HepG2 (cell line): Measurements from ENCODE around the gene CNTN4. TPM values are rescaled to one million over a fixed set of nuclear protein-coding genes. Genes with fewer than 3 reads are reported as not detected.
A peak's percentile ranks its signal among the peaks of the same experiment; 100 is the strongest.

Experiments used
- ATAC-seq: fragments of 200-7000 bp; cut with Tn5 transposase; 3 replicates; pipeline ENCODE4 v1.9.1; 2020; ENCODE audit warnings: mild to moderate bottlenecking, moderate library complexity
- BruUV-seq: library from RNA; stranded (reverse); fragments of 400-500 nt; replicated peaks from 2 replicates; lab custom pipeline; 2021; lab: Mats Ljungman, UMichigan
- CTCF ChIA-PET: fragments of 300-600 bp; formaldehyde crosslinking; extraction: SDS; loops from one replicate; lab custom pipeline; 2021; ENCODE audit warnings: low total read pairs, inconsistent platforms, low intra/inter-chr PET ratio; lab: Yijun Ruan, JAX
- POLR2A ChIA-PET: fragments of 350-600 bp; sonication (Branson Sonifier 250); formaldehyde crosslinking; loops from one replicate; lab custom pipeline; 2020; ENCODE audit warnings: antibody characterized with exemption, inconsistent platforms; lab: Yijun Ruan, JAX
- DNase-seq: peaks from one replicate; pipeline ENCODE4 v3.0.0-alpha.2; 2015; ENCODE audit warnings: low spot score
- FAIRE-seq: peaks from 3 replicates; lab custom pipeline; 2011; peaks lifted over from hg19 to GRCh38; lab: Jason Lieb, UNC
- H2AFZ ChIP-seq: one replicate; pipeline ENCODE4 v1.6.1; 2011; ENCODE audit warnings: low read length, inconsistent platforms
- H3K27ac ChIP-seq: fragments of 300-600 bp; 3 replicates; pipeline ENCODE4 v1.8.0; 2011; ENCODE audit warnings: mixed run types, mild to moderate bottlenecking, mixed read lengths, low read length, inconsistent platforms; ENCODE audit not compliant: insufficient read depth; ENCODE audit errors: extremely low read length
- H3K27me3 ChIP-seq, 2 experiments: fragments of 200-600 bp in 1 of 2; 2 replicates in 1 of 2; 3 replicates in 1 of 2; pipeline versions ENCODE4 v1.6.0 to v1.8.0; 2011; ENCODE audit warnings: low read length in 2 of 2, mild to moderate bottlenecking in 2 of 2, moderate library complexity in 2 of 2, inconsistent platforms in 1 of 2; ENCODE audit not compliant: insufficient read depth in 2 of 2, control insufficient read depth in 1 of 2
- H3K36me3 ChIP-seq, 2 experiments: fragments of 200-600 bp in 1 of 2; replicated peaks in 1 of 2; 2 replicates in 1 of 2; 3 replicates in 1 of 2; pipeline versions ENCODE4 v1.5.1 to v1.8.0; 2011; ENCODE audit warnings: low read length in 2 of 2, inconsistent platforms in 1 of 2; ENCODE audit not compliant: insufficient read depth in 2 of 2, control insufficient read depth in 1 of 2
- H3K4me1 ChIP-seq: 2 replicates; pipeline ENCODE4 v1.5.1; 2012; ENCODE audit warnings: low read length, inconsistent platforms; ENCODE audit not compliant: insufficient read depth
- H3K4me2 ChIP-seq: 2 replicates; pipeline ENCODE4 v1.6.0; 2011; ENCODE audit warnings: low read depth, low read length, inconsistent platforms
- H3K4me3 ChIP-seq, 3 experiments: fragments of 200-600 bp in 1 of 3; sonication (generic), shearing (Covaris generic) in 1 of 3; replicated peaks in 1 of 3; 2 replicates each; pipeline ENCODE4 v1.5.1; 2011 to 2016; ENCODE audit warnings: low read length in 3 of 3, inconsistent platforms in 2 of 3, low read depth in 2 of 3, mild to moderate bottlenecking in 2 of 3, control low read depth in 1 of 3, mixed read lengths in 1 of 3; ENCODE audit not compliant: insufficient read depth in 1 of 3
- H3K79me2 ChIP-seq: one replicate; pipeline ENCODE4 v1.6.1; 2011; ENCODE audit warnings: low read length, inconsistent platforms; ENCODE audit not compliant: insufficient read depth
- H3K9ac ChIP-seq: 2 replicates; pipeline ENCODE4 v1.6.0; 2011; ENCODE audit warnings: mild to moderate bottlenecking, low read depth, low read length, inconsistent platforms; ENCODE audit not compliant: insufficient read depth
- H3K9me3 ChIP-seq: 2 replicates; pipeline ENCODE4 v1.5.1; 2012; ENCODE audit warnings: mild to moderate bottlenecking, low read length
- H4K20me1 ChIP-seq: 2 replicates; pipeline ENCODE4 v1.6.0; 2011; ENCODE audit warnings: inconsistent platforms, mild to moderate bottlenecking, low read length, moderate library complexity; ENCODE audit not compliant: insufficient read depth
- CENPBD1 ChIP-seq: sonication (generic); formaldehyde crosslinking; IDR thresholded peaks from 2 replicates; pipeline ENCODE4 v1.8.0; 2022; ENCODE audit warnings: missing genetic modification reagents, low read depth, mild to moderate bottlenecking, borderline replicate concordance
- EHMT2 ChIP-seq: fragments of 200-600 bp; sonication (generic); IDR thresholded peaks from 2 replicates; pipeline ENCODE4 v1.7.0; 2017; ENCODE audit warnings: antibody characterized with exemption, low read depth, low read length, borderline replicate concordance
- MAZ ChIP-seq, 2 experiments: sonication (generic) in 1 of 2; formaldehyde crosslinking in 1 of 2; IDR thresholded peaks; 2 replicates each; pipeline versions ENCODE4 v1.5.0 to v1.6.1; 2012 to 2020; ENCODE audit warnings: low read depth in 2 of 2, mild to moderate bottlenecking in 2 of 2, borderline replicate concordance in 1 of 2, improper control_type of control experiment in 1 of 2, low read length in 1 of 2, missing genetic modification reagents in 1 of 2, moderate library complexity in 1 of 2
- MIER2 ChIP-seq: IDR thresholded peaks from 2 replicates; pipeline ENCODE4 v1.6.1; 2016; ENCODE audit warnings: missing biosample characterization, missing genetic modification reagents
- REST ChIP-seq, 2 experiments: IDR thresholded peaks; 2 replicates each; pipeline ENCODE4 v1.6.1; 2011 to 2012; ENCODE audit warnings: low read length in 2 of 2, borderline replicate concordance in 1 of 2, low read depth in 1 of 2, mild to moderate bottlenecking in 1 of 2, moderate library complexity in 1 of 2
- STAT6 ChIP-seq: sonication (generic); formaldehyde crosslinking; IDR thresholded peaks from 2 replicates; pipeline ENCODE4 v1.4.0; 2020; ENCODE audit warnings: missing genetic modification reagents, mild to moderate bottlenecking, borderline replicate concordance
- ZFP82 ChIP-seq: sonication (generic); formaldehyde crosslinking; IDR thresholded peaks from 2 replicates; pipeline ENCODE4 v1.5.1; 2020; ENCODE audit warnings: mild to moderate bottlenecking, missing genetic modification reagents, borderline replicate concordance
- ZNF629 ChIP-seq: sonication (generic); formaldehyde crosslinking; conservative IDR thresholded peaks from 2 replicates; pipeline ENCODE4 v1.5.0; 2020; ENCODE audit warnings: missing genetic modification reagents
- ZNF660 ChIP-seq: sonication (generic); formaldehyde crosslinking; IDR thresholded peaks from 2 replicates; pipeline ENCODE4 v1.5.1; 2020; ENCODE audit warnings: mild to moderate bottlenecking, low read depth, missing genetic modification reagents, borderline replicate concordance
- WGBS: methylation state at CpG from one replicate; pipeline ENCODE4 v1.1.6; 2017; ENCODE audit warnings: low lambda C conversion rate; 5-methylcytosine and 5-hydroxymethylcytosine counted together
- in situ Hi-C: cut with HindIII; loops from 2 replicates; pipeline ENCODE4 v1.10.0; 2017; ENCODE audit warnings: low pct_unique_long_range_greater_than_20kb; ENCODE audit not compliant: extremely low pct_ligation_motif_present
- intact Hi-C: fragments of 100-400 bp; cut with micrococcal nuclease; formaldehyde crosslinking; loops from one replicate; pipeline ENCODE4 v1.10.0; 2022; ENCODE audit not compliant: unreplicated experiment
- polyA plus RNA-seq, 8 experiments: library from polyadenylated mRNA; depleted of rRNA in 3 of 8; stranded (reverse) in 7 of 8; unstranded in 1 of 8; fragments of >200 nt; fragmentation: Illumina TruSeq in 4 of 8; extraction: Trizol in 4 of 8; gene quantifications; 2 replicates each; pipeline versions ENCODE4 v1.2.1 to v1.2.3, GENCODE V29; 2011 to 2016; ENCODE audit warnings: low read depth in 4 of 8, missing spikeins in 1 of 8, mixed read lengths in 1 of 8; ENCODE audit not compliant: insufficient read depth in 1 of 8
- total RNA-seq, 5 experiments: library from RNA; depleted of rRNA; stranded (reverse); fragments of >200 nt; fragmentation: Illumina TruSeq; extraction: Trizol; gene quantifications; 2 replicates each; pipeline ENCODE4 v1.2.3, GENCODE V29; 2016; ENCODE audit warnings: low read depth in 1 of 5

Gene CNTN4
- total and polyA plus RNA-seq, 2 of the 13 experiments (the other 11 are each of a cell fraction or from before 2014, with no cell fraction given), result 0.01 to 0.13 TPM

- TF ChIP-seq STAT6 (CRISPR knock-in tag) (no peak), MAZ (IDR thresholded peaks at IDR 0.05; ENCODE audit: borderline replicate concordance, low read depth, low read length) (no peak), MAZ (CRISPR knock-in tag; IDR thresholded peaks at IDR 0.05; ENCODE audit: low read depth) (no peak), ZFP82 (CRISPR knock-in tag) (no peak), ZNF660 (CRISPR knock-in tag) (no peak)
These were observed 202.7 kb downstream of the CNTN4 start (continued) for GRCh38 chr3:2301361-2301760.

GRCh38 chr3:2303566-2303965 lies 204.9 kb downstream of the CNTN4 start:
- H3K4me2 ChIP-seq, result no peak overlapping the region
- in situ Hi-C loops, result no loop called here
- H3K27ac ChIP-seq, result no peak overlapping the region
- H3K9ac ChIP-seq, result no peak overlapping the region
- no peaks in the 10 kb centered on the region for H4K20me1 ChIP-seq
- WGBS, result 9% methylated on average over 6 of the region's 6 CpGs
- H3K79me2 ChIP-seq, result no peaks in the 10 kb centered on the region
- H3K4me1 ChIP-seq, result no peaks in the 10 kb centered on the region
- peaks cover 13% of the 10 kb centered on the region for H3K9me3 ChIP-seq
- ATAC-seq, result no peak
- TF ChIP-seq CENPBD1 (CRISPR knock-in tag) (no peak), MIER2 (CRISPR knock-in tag) (peak; percentile 82; the same call in 1 of the 2 replicates), ZNF629 (no peak), EHMT2 (0 out of 2 replicates have a peak, but pooled peaks have one; percentile 43), REST (IDR thresholded peaks at IDR 0.05; ENCODE audit: borderline replicate concordance in 1 of 2, low read depth in 1 of 2, low read length in 2 of 2) (peak; percentile 43 to 93)
- TF ChIP-seq, all 625 proteins: peak for 3
- FAIRE-seq, result no peak
- ChIA-PET POLR2A (no interaction called here), CTCF (no interaction called here)
- no TSS peak for BruUV-seq
- DNase-seq, result no peak
- no peaks in the 10 kb centered on the region for H3K36me3 ChIP-seq
- H3K4me3 ChIP-seq, result no peak overlapping the region
- H3K27me3 ChIP-seq, result no peaks in the 10 kb centered on the region
- H2AFZ ChIP-seq, result no peak overlapping the region
- intact Hi-C loops, result no loop called here
